OCI-LY3 (cell line): Measurements from ENCODE around the gene SPIN1.

Source experiments
- H2AFZ ChIP-seq: fragments of 200-600, 300-600 bp; shearing (Covaris generic); 2 replicates; pipeline ENCODE4 v1.6.0; 2014; ENCODE audit warnings: antibody characterized with exemption, low read depth, low read length
- H3K27ac ChIP-seq: fragments of 200-600, 300-600 bp; sonication (generic); 2 replicates; pipeline ENCODE4 v1.5.1; 2014; ENCODE audit warnings: mild to moderate bottlenecking, low read length, moderate library complexity, mixed read lengths
- H3K27me3 ChIP-seq: fragments of 200-600, 300-600 bp; sonication (generic); 2 replicates; pipeline ENCODE4 v1.6.1; 2014; ENCODE audit warnings: low read depth, low read length, mixed read lengths
- H3K36me3 ChIP-seq: fragments of 200-600, 300-600 bp; sonication (generic); replicated peaks from 2 replicates; pipeline ENCODE3; 2014; ENCODE audit warnings: low read depth, low read length, mixed read lengths
- H3K4me1 ChIP-seq: fragments of 300-600, 200-600 bp; sonication (generic); 2 replicates; pipeline ENCODE4 v1.6.1; 2014; ENCODE audit warnings: low read length, mixed read lengths
- H3K4me2 ChIP-seq: fragments of 200-600, 300-600 bp; sonication (generic); 2 replicates; pipeline ENCODE4 v1.6.1; 2014; ENCODE audit warnings: low read length, mixed read lengths
- H3K4me3 ChIP-seq: fragments of 300-600, 200-600 bp; sonication (generic); 2 replicates; pipeline ENCODE4 v1.5.1; 2014; ENCODE audit warnings: antibody characterized with exemption, mild to moderate bottlenecking, low read length, moderate library complexity
- H3K79me2 ChIP-seq: fragments of 300-600, 200-600 bp; shearing (Covaris generic); 2 replicates; pipeline ENCODE4 v1.6.1; 2014; ENCODE audit warnings: mild to moderate bottlenecking, low read length, mixed read lengths
- H3K9ac ChIP-seq: fragments of 300-600, 200-600 bp; shearing (Covaris generic); 2 replicates; pipeline ENCODE4 v1.6.0; 2014; ENCODE audit warnings: mild to moderate bottlenecking, low read length, moderate library complexity
- H3K9me3 ChIP-seq: fragments of 200-600, 300-600 bp; shearing (Covaris generic); 2 replicates; pipeline ENCODE4 v1.6.1; 2014; ENCODE audit warnings: low read length, mixed read lengths; ENCODE audit not compliant: insufficient read depth
- H4K20me1 ChIP-seq: fragments of 200-600, 300-600 bp; sonication (generic); 2 replicates; pipeline ENCODE4 v1.6.1; 2016; ENCODE audit warnings: low read length, mixed read lengths; ENCODE audit not compliant: insufficient read depth
- EZH2phosphoT487 ChIP-seq: fragments of 200-600 bp; shearing (Covaris generic); IDR thresholded peaks from 2 replicates; pipeline ENCODE4 v1.6.1; 2018; ENCODE audit warnings: antibody characterized with exemption, mixed run types, low read depth
- TF ChIP-seq, protein P1 (sequence below): fragments of 200-600, 300-600 bp; sonication (generic); IDR thresholded peaks from 2 replicates; pipeline ENCODE4 v1.5.1; 2014; ENCODE audit warnings: antibody characterized with exemption, low read length, low read depth

SPIN1 gene

GRCh38 chr9:88418025-88418424, 29.8 kb downstream of the SPIN1 start:
- Histone ChIP-seq H3K9me3 (peaks cover 29% of the 10 kb centered on the region), H3K36me3 (peaks cover 54% of the 10 kb centered on the region)
- TF ChIP-seq EZH2phosphoT487, result no peak
- TF ChIP-seq, protein P1, sequence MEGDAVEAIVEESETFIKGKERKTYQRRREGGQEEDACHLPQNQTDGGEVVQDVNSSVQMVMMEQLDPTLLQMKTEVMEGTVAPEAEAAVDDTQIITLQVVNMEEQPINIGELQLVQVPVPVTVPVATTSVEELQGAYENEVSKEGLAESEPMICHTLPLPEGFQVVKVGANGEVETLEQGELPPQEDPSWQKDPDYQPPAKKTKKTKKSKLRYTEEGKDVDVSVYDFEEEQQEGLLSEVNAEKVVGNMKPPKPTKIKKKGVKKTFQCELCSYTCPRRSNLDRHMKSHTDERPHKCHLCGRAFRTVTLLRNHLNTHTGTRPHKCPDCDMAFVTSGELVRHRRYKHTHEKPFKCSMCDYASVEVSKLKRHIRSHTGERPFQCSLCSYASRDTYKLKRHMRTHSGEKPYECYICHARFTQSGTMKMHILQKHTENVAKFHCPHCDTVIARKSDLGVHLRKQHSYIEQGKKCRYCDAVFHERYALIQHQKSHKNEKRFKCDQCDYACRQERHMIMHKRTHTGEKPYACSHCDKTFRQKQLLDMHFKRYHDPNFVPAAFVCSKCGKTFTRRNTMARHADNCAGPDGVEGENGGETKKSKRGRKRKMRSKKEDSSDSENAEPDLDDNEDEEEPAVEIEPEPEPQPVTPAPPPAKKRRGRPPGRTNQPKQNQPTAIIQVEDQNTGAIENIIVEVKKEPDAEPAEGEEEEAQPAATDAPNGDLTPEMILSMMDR, result no peak

GRCh38 chr9:88418715-88419540, 30.7 kb downstream of the SPIN1 start:
- Histone ChIP-seq H3K4me3 (no peak overlapping the region), H3K27me3 (no peaks in the 10 kb centered on the region), H2AFZ (no peak overlapping the region), H3K9me3 (peaks cover 25% of the 10 kb centered on the region), H3K9ac (no peak overlapping the region), H4K20me1 (no peaks in the 10 kb centered on the region), H3K27ac (no peak overlapping the region), H3K79me2 (peaks cover 8% of the 10 kb centered on the region), H3K36me3 (peaks cover 48% of the 10 kb centered on the region), H3K4me1 (no peaks in the 10 kb centered on the region), H3K4me2 (no peak overlapping the region)
- TF ChIP-seq, protein P1, result no peak
- TF ChIP-seq EZH2phosphoT487, result no peak

More at GRCh38 chr9:88418025-88418424, 29.8 kb downstream of the SPIN1 start:
- Histone ChIP-seq H3K27me3 (no peaks in the 10 kb centered on the region), H3K4me1 (no peaks in the 10 kb centered on the region), H3K79me2 (peaks cover 14% of the 10 kb centered on the region), H3K9ac (no peak overlapping the region), H4K20me1 (no peaks in the 10 kb centered on the region), H3K27ac (no peak overlapping the region), H3K4me2 (no peak overlapping the region), H3K4me3 (no peak overlapping the region), H2AFZ (no peak overlapping the region)

DNA sequence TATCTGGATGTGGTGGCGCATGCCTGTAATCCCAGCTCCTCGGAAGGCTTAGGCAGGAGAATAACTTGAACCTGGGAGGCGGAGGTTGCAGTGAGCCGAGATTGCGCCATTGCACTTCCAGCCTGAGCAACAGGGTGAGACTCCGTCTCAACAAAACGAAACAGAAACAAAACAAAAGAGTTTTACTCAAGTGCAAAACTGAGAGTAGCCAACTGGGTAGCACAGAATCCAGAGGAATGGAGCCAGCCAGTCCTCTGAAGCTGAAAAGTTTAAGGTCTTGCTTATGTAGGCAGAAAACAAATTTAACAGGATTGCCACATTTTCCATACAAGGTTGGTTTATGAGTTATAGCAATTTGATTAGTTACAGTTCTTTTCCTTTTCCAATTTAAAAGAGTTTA, 32.0 kb downstream of the SPIN1 start:
- H3K79me2 ChIP-seq, result peaks cover 12% of the 10 kb centered on the region; the same call in 1 of the 2 replicates
- H3K9ac ChIP-seq, result no peak overlapping the region
- peaks cover 42% of the 10 kb centered on the region for H3K36me3 ChIP-seq
- H3K4me1 ChIP-seq, result no peaks in the 10 kb centered on the region
- no peak for TF ChIP-seq EZH2phosphoT487
- TF ChIP-seq, protein P1, result no peak
- H3K27ac ChIP-seq, result no peak overlapping the region
- H3K9me3 ChIP-seq, result peaks cover 19% of the 10 kb centered on the region
- H3K27me3 ChIP-seq, result no peaks in the 10 kb centered on the region
- H3K4me3 ChIP-seq, result no peak overlapping the region
- H3K4me2 ChIP-seq, result no peak overlapping the region
- no peaks in the 10 kb centered on the region for H4K20me1 ChIP-seq
- H2AFZ ChIP-seq, result no peak overlapping the region

DNA sequence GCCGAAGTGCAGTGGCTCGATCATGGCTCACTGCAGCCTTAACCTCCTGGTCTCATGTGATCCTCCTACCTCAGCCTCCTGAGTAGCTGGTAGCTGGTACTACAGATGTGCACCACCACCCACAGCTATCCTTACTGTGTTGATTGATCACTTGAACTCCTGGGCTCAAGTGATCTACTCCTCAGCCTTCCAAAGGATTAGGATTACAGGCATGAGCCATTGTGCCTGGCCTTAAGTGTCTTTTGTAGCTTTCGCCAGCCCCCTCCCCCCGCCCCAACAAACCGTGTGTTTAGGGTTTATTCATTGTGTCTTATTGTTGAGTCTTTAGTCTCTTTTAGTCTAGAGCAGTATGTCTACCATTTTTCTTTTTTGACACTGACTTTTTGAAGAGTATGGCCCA, 33.1 kb downstream of the SPIN1 start:
- no peaks in the 10 kb centered on the region for H3K27me3 ChIP-seq
- no peak overlapping the region for H3K4me3 ChIP-seq
- H3K27ac ChIP-seq, result no peak overlapping the region
- no peak overlapping the region for H2AFZ ChIP-seq
- H3K4me2 ChIP-seq, result no peak overlapping the region
- no peaks in the 10 kb centered on the region for H3K4me1 ChIP-seq
- peaks cover 15% of the 10 kb centered on the region for H3K79me2 ChIP-seq
- H3K36me3 ChIP-seq, result peaks cover 42% of the 10 kb centered on the region
- peaks cover 19% of the 10 kb centered on the region for H3K9me3 ChIP-seq
- no peak overlapping the region for H3K9ac ChIP-seq
- no peak for TF ChIP-seq EZH2phosphoT487
- TF ChIP-seq, protein P1, result no peak
- no peaks in the 10 kb centered on the region for H4K20me1 ChIP-seq
